Skeletal muscle cell (primary cell): ENCODE results near the gene ITIH4.

Experiments
- DNase-seq: peaks from one replicate; pipeline ENCODE4 v3.0.0-alpha.2; 2010; ENCODE audit warnings: low read depth
- H3K4me3 ChIP-seq: 2 replicates; pipeline ENCODE4 v1.5.1; 2011; ENCODE audit warnings: low read depth, mild to moderate bottlenecking, control low read depth, low read length, moderate library complexity

ITIH4 gene

GRCh38 chr3:52774901-52775864, 55.3 kb downstream of the ITIH4 start:
- DNase-seq = no peak
- H3K4me3 ChIP-seq = no peak overlapping the region

GRCh38 chr3:52774066-52774713, 56.3 kb downstream of the ITIH4 start:
- no peak overlapping the region for H3K4me3 ChIP-seq
- DNase-seq = no peak

GRCh38 chr3:52773361-52774065, 57.0 kb downstream of the ITIH4 start:
- no peak overlapping the region for H3K4me3 ChIP-seq
- DNase-seq = no peak

- DNase-seq = no peak
- H3K4me3 ChIP-seq = no peak overlapping the region
Observed at GRCh38 chr3:52771702-52772101, 58.8 kb downstream of the ITIH4 start.

- H3K4me3 ChIP-seq = peak overlapping the region; percentile 82
- no peak for DNase-seq
Observed at GRCh38 chr3:52771334-52771681, 59.2 kb downstream of the ITIH4 start.

- peak within 1 kb of the TSS; percentile 82 for H3K4me3 ChIP-seq
Observed at GRCh38 chr3:52770496-52771333, 59.8 kb downstream of the ITIH4 start, which contains the start of gene NEK4. Gene NEK4 (minus strand): TSS chr3:52770940. CDS start chr3:52770746, 194 bp downstream.

GRCh38 chr3:52769786-52770455, 60.6 kb downstream of the ITIH4 start:
- DNase-seq = no peak
- peak overlapping the region; percentile 82 for H3K4me3 ChIP-seq

More at GRCh38 chr3:52770496-52771333, 59.8 kb downstream of the ITIH4 start, which contains the start of gene NEK4:
- peak; percentile 62 for DNase-seq

- H3K4me3 ChIP-seq = no peak overlapping the region
- DNase-seq = no peak
Observed at GRCh38 chr3:52763466-52763865, 67.0 kb downstream of the ITIH4 start.
